ENCODE results near the gene OR51T1.

OR51T1 gene

DNA sequence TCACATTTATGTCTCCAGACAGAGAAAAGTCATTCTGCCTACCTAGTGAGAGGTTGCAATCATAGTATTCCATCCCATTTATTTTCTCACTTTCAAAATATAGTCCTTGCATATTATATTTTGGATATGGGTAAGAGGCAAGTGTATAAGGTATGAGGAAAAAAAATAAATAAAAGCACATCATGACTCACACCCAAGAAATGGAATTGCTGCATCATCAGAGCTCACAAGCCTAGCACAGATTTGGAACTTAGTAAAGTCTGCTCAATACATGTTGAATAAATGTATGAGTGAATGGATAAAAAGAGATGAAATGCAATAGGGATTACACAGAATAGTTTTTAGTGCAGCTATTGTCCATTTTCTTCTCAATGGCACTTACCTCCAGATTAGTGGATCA lies 44.9 kb downstream of the OR51T1 start:
- DNase-seq (ENCODE audit: low read depth in 2 of 2): no peak
